Vagina (tissue), 2 donors: ENCODE data around the gene TMEM37. TPM values are rescaled to one million over a fixed set of nuclear protein-coding genes. Genes with fewer than 3 reads are reported as not detected.

Experiments
- DNase-seq, 2 donors: peaks; one replicate each; pipeline ENCODE4 v3.0.0-alpha.2; 2017; ENCODE audit errors: extremely low spot score in 2 of 2
- H3K27ac ChIP-seq: fragments of 200-600 bp; sonication (generic); one replicate; pipeline ENCODE4 v1.5.1; 2019
- H3K27me3 ChIP-seq: fragments of 200-600 bp; sonication (generic); one replicate; pipeline ENCODE4 v1.5.1; 2019
- H3K36me3 ChIP-seq, 2 donors: fragments of 200-600 bp; sonication (generic); one replicate each; pipeline ENCODE4 v1.5.1; 2017 to 2019
- H3K4me1 ChIP-seq: fragments of 200-600 bp; sonication (generic); one replicate; pipeline ENCODE4 v1.5.1; 2019
- H3K4me3 ChIP-seq, 2 donors: fragments of 200-600 bp; sonication (generic); 1 replicate in 1 of 2; 2 replicates in 1 of 2; pipeline ENCODE4 v1.5.1; 2016 to 2019
- H3K9me3 ChIP-seq: fragments of 200-600 bp; sonication (generic); one replicate; pipeline ENCODE4 v1.5.1; 2019
- POLR2A ChIP-seq, 2 donors: fragments of 450-650 bp; IDR thresholded peaks; one replicate each; pipeline ENCODE4 v1.6.1; 2017; ENCODE audit warnings: antibody characterized with exemption in 2 of 2, mild to moderate bottlenecking in 2 of 2, moderate library complexity in 2 of 2
- POLR2AphosphoS5 ChIP-seq, 2 donors: sonication (generic); formaldehyde crosslinking; IDR thresholded peaks; one replicate each; pipeline ENCODE4 v1.9.0; 2017; ENCODE audit warnings: antibody characterized with exemption in 2 of 2, mild to moderate bottlenecking in 2 of 2, low read depth in 1 of 2; ENCODE audit not compliant: insufficient read depth in 1 of 2
- intact Hi-C: fragments of 100-400 bp; cut with DNase I; formaldehyde crosslinking; loops from one replicate; pipeline ENCODE4 v1.15.1; 2023
- total RNA-seq: library from RNA; depleted of rRNA; stranded (reverse); fragments of >200 nt; gene quantifications from one replicate; pipeline ENCODE4 v1.2.3, GENCODE V29; 2016
- TF ChIP-seq, protein P1 (sequence below), 3 experiments: fragments of 450-650 bp in 2 of 3; fragments of 200-600 bp in 1 of 3; sonication (generic) in 1 of 3; IDR thresholded peaks; one replicate each; pipeline ENCODE4 v1.5.1; 2017 to 2019; ENCODE audit warnings: antibody characterized with exemption in 3 of 3, mild to moderate bottlenecking in 2 of 3, moderate library complexity in 2 of 3

TMEM37 gene
- total RNA-seq, 1 donor from 2014 or later, result 3.2 TPM

DNA sequence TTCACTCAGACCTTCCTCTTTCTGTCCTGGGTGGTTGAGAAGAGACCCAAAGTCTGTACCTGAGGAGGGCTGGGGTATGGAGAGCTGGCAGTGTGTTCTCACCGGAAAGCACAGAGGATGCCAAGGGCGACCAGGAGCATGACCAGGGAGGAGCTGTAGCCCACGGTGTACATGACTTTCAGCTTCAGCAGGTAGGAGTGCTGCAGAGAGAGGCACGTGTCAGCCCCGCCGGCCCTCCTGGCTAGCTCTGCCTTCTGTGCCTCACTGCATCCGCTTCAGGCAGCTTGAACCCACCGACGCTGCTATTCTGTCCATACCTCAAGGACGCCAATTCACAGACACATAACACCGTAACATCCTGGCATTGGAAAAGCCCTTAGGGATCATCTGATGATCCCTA is 34.0 kb downstream of the TMEM37 start:
- Histone ChIP-seq H3K36me3 (no peaks in the 10 kb centered on the region), H3K27ac (no peak overlapping the region), H3K9me3 (no peaks in the 10 kb centered on the region), H3K27me3 (no peaks in the 10 kb centered on the region), H3K4me3 (no peak overlapping the region), H3K4me1 (no peaks in the 10 kb centered on the region)
- intact Hi-C loops, result no loop called here
- no peak for DNase-seq
- no peak for TF ChIP-seq POLR2AphosphoS5 (IDR thresholded peaks at IDR 0.05; ENCODE audit: insufficient read depth in 1 of 2, low read depth in 1 of 2)
- TF ChIP-seq, protein P1, sequence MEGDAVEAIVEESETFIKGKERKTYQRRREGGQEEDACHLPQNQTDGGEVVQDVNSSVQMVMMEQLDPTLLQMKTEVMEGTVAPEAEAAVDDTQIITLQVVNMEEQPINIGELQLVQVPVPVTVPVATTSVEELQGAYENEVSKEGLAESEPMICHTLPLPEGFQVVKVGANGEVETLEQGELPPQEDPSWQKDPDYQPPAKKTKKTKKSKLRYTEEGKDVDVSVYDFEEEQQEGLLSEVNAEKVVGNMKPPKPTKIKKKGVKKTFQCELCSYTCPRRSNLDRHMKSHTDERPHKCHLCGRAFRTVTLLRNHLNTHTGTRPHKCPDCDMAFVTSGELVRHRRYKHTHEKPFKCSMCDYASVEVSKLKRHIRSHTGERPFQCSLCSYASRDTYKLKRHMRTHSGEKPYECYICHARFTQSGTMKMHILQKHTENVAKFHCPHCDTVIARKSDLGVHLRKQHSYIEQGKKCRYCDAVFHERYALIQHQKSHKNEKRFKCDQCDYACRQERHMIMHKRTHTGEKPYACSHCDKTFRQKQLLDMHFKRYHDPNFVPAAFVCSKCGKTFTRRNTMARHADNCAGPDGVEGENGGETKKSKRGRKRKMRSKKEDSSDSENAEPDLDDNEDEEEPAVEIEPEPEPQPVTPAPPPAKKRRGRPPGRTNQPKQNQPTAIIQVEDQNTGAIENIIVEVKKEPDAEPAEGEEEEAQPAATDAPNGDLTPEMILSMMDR (IDR thresholded peaks at IDR 0.05), result no peak
- TF ChIP-seq POLR2A (IDR thresholded peaks at IDR 0.05), result no peak

DNA sequence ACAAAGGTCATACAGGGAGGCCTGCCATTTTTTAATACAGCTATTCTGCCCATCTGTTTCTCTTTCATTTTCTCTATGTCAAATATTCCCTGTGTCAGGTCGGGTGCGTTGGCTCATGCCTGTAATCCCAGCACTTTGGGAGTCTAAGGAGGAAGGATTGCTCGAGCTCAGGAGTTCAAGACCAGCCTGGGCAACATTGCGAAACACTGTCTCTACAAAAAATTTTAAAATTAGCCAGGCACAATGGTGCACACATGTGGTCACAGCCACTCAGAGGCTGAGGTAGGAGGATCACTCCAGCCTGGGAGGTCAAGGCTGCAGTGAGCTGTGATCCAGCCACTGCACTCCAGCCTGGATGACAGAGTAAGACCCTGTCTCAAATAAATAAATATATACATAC is 34.7 kb downstream of the TMEM37 start:
- no peaks in the 10 kb centered on the region for H3K4me1 ChIP-seq

DNA sequence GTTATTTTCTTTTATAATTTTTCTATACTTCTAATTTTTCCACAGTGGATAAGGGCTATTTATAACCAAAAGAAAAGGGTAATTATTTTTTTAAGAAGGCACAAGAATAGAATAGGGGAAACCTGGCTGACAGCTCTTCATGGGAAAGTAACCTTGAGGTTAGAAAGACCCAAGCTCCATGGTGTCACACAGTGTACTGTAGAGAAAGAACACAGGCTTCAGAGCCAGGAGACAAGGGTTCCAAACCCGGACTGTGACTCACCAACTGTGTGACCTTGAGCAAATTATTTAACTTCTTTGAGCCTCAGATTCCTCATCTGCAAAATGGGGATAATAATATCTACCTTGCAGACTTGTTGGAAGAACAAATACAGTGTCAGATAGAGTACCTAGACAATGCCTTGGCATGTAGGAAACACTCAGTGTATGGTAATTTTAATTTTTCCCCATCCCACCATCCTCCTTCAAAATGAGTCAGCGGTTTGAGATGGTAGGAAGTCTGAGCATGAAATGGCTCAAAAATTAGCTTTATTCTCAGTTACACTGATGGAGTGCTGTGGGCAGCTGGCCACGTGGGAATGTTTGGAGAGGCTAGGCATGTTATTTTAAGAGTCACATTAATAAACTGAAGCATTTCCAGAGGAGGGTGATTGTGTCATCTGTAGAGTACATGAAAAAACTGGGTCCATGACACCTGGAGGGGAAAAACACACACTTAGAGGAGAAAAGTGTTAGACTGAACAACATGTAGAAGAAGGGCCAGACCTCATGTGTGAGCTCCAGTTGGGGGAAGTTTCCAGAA is 36.7 kb downstream of the TMEM37 start:
- Histone ChIP-seq H3K4me3 (no peak overlapping the region), H3K36me3 (no peaks in the 10 kb centered on the region), H3K27ac (no peak overlapping the region), H3K9me3 (no peaks in the 10 kb centered on the region), H3K4me1 (no peaks in the 10 kb centered on the region), H3K27me3 (no peaks in the 10 kb centered on the region)
- DNase-seq, result no peak
- TF ChIP-seq POLR2A (IDR thresholded peaks at IDR 0.05), result no peak
- TF ChIP-seq, protein P1 (IDR thresholded peaks at IDR 0.05), result no peak
- TF ChIP-seq POLR2AphosphoS5 (IDR thresholded peaks at IDR 0.05; ENCODE audit: insufficient read depth in 1 of 2, low read depth in 1 of 2), result no peak
- intact Hi-C loops, result no loop called here

More for the DNA sequence above, 34.7 kb downstream of the TMEM37 start:
- H3K36me3 ChIP-seq, result no peaks in the 10 kb centered on the region
- no peak overlapping the region for H3K4me3 ChIP-seq
- H3K27me3 ChIP-seq, result no peaks in the 10 kb centered on the region
- DNase-seq, result no peak
- H3K9me3 ChIP-seq, result no peaks in the 10 kb centered on the region
- TF ChIP-seq POLR2AphosphoS5 (IDR thresholded peaks at IDR 0.05; ENCODE audit: insufficient read depth in 1 of 2, low read depth in 1 of 2), result no peak
- no peak for TF ChIP-seq POLR2A (IDR thresholded peaks at IDR 0.05)
- TF ChIP-seq, protein P1 (IDR thresholded peaks at IDR 0.05), result no peak
- H3K27ac ChIP-seq, result no peak overlapping the region
- intact Hi-C loops, result no loop called here

DNA sequence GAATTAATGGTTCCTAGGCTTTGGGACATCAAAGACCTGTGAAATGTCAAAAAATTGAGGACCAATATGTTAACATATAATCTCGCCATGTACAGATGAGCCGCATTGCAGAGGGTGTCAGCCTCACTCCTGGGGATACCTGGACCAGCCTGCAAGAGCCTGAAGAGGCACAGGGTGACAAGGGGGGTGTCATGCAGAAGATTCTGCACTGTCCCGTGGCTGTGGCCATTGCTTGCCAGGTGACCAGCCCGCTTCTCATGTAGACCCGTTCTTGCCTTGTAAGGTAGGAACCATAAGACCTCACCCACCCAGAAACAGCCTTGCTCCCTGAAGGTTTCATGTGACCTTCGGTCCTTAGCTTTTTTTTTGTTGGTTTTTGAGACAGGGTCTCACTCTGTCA is 37.5 kb downstream of the TMEM37 start:
- intact Hi-C loops, result no loop called here
- no peaks in the 10 kb centered on the region for H3K27me3 ChIP-seq
- no peak overlapping the region for H3K4me3 ChIP-seq
- H3K27ac ChIP-seq, result no peak overlapping the region
- H3K36me3 ChIP-seq, result no peaks in the 10 kb centered on the region
- H3K9me3 ChIP-seq, result no peaks in the 10 kb centered on the region
- TF ChIP-seq POLR2A (IDR thresholded peaks at IDR 0.05) (no peak), POLR2AphosphoS5 (IDR thresholded peaks at IDR 0.05; ENCODE audit: insufficient read depth in 1 of 2, low read depth in 1 of 2) (no peak)
- TF ChIP-seq, protein P1 (IDR thresholded peaks at IDR 0.05), result no peak
- DNase-seq, result no peak
- no peaks in the 10 kb centered on the region for H3K4me1 ChIP-seq

DNA sequence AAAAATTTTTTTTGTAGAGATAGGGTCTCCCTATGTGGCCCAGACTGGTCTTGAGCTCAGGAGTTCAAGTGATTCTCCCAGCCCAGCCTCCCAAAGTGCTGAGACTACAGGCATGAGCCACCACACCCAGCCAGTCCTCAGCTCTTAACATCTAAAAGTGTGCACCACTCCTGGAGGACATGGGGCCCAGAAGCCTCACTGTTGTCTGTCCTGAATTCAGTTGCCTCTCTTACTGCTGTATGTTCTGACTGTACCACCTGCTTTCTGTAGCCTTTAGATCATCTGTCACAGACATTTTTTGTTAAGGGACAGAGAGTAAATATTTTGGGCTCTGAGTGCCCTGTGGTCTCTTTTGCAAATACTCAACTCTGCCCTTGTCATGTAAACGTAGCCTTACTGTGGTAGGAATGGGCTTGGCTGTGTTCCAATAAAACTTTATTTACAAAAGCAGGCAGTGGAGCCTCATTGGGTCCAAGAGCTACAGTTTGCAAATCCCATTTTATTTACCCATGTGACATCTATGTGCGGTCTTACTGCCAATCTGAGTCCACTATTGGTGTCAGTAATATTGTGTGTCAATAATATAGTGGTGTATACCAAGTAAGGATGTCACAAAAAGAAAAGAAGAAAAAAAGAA is 38.1 kb downstream of the TMEM37 start:
- Histone ChIP-seq H3K4me3 (no peak overlapping the region), H3K27me3 (no peaks in the 10 kb centered on the region), H3K4me1 (no peaks in the 10 kb centered on the region), H3K36me3 (no peaks in the 10 kb centered on the region), H3K9me3 (no peaks in the 10 kb centered on the region), H3K27ac (no peak overlapping the region)
- DNase-seq, result no peak
- intact Hi-C loops, result no loop called here
- TF ChIP-seq, protein P1 (IDR thresholded peaks at IDR 0.05), result no peak
- TF ChIP-seq POLR2AphosphoS5 (IDR thresholded peaks at IDR 0.05; ENCODE audit: insufficient read depth in 1 of 2, low read depth in 1 of 2) (no peak), POLR2A (IDR thresholded peaks at IDR 0.05) (no peak)
